WERI-Rb-1 (cell line): ENCODE measurements around the gene MICALL2.

ENCODE experiments used
- DNase-seq: peaks from one replicate; pipeline ENCODE4 v3.0.0-alpha.2; 2020
- H3K27ac ChIP-seq: fragments of 250-450 bp; sonication (Bioruptor Pico); 2 replicates; pipeline ENCODE4 v1.5.1; 2020; ENCODE audit warnings: mild to moderate bottlenecking, moderate library complexity
- H3K27me3 ChIP-seq: fragments of 250-450 bp; sonication (Bioruptor Pico); 2 replicates; pipeline ENCODE4 v1.5.1; 2021; ENCODE audit warnings: mild to moderate bottlenecking, low read depth, moderate library complexity; ENCODE audit not compliant: insufficient read depth, severe bottlenecking
- H3K36me3 ChIP-seq: fragments of 250-450 bp; sonication (Bioruptor Pico); 2 replicates; pipeline ENCODE4 v1.5.1; 2020; ENCODE audit warnings: mild to moderate bottlenecking, moderate library complexity
- H3K4me3 ChIP-seq: 2 replicates; pipeline ENCODE4 v1.5.1; 2011; ENCODE audit warnings: low read depth, mild to moderate bottlenecking, control low read depth, low read length
- H3K9me3 ChIP-seq: fragments of 250-450 bp; sonication (Bioruptor Pico); 2 replicates; pipeline ENCODE4 v1.5.1; 2021; ENCODE audit warnings: mild to moderate bottlenecking, moderate library complexity; ENCODE audit not compliant: severe bottlenecking
- TF ChIP-seq, protein P1 (sequence below): IDR thresholded peaks from 2 replicates; pipeline ENCODE4 v1.5.1; 2011; ENCODE audit warnings: low read depth, mild to moderate bottlenecking, control low read depth, inconsistent platforms, low read length

Gene MICALL2

DNA sequence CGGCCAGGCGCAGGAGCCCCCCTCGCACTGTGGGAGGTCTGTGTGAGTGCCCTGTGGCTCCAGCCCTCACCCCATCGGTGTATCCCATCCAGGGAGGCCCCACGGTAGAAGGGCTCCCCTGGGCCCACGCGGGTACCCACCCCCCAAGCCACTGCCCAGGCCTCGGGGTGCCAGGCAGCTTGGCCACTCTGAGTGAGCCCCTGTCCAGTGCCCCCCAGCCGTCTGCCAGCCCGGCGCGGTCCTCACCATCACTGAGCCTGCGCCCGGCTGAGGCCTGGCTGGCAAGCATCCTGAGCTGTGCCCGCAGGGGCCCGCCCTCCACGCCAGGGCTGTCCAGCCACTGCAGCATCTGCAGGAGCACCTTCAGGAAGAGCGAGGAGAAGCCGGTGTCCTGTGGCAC, 19.2 kb upstream of the MICALL2 start:
- H3K36me3 ChIP-seq = peaks cover 78% of the 10 kb centered on the region
- H3K27me3 ChIP-seq = no peaks in the 10 kb centered on the region
- TF ChIP-seq, protein P1, sequence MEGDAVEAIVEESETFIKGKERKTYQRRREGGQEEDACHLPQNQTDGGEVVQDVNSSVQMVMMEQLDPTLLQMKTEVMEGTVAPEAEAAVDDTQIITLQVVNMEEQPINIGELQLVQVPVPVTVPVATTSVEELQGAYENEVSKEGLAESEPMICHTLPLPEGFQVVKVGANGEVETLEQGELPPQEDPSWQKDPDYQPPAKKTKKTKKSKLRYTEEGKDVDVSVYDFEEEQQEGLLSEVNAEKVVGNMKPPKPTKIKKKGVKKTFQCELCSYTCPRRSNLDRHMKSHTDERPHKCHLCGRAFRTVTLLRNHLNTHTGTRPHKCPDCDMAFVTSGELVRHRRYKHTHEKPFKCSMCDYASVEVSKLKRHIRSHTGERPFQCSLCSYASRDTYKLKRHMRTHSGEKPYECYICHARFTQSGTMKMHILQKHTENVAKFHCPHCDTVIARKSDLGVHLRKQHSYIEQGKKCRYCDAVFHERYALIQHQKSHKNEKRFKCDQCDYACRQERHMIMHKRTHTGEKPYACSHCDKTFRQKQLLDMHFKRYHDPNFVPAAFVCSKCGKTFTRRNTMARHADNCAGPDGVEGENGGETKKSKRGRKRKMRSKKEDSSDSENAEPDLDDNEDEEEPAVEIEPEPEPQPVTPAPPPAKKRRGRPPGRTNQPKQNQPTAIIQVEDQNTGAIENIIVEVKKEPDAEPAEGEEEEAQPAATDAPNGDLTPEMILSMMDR = no peak
- no peak overlapping the region for H3K4me3 ChIP-seq
- no peak for DNase-seq
- no peaks in the 10 kb centered on the region for H3K9me3 ChIP-seq
- H3K27ac ChIP-seq = no peak overlapping the region

DNA sequence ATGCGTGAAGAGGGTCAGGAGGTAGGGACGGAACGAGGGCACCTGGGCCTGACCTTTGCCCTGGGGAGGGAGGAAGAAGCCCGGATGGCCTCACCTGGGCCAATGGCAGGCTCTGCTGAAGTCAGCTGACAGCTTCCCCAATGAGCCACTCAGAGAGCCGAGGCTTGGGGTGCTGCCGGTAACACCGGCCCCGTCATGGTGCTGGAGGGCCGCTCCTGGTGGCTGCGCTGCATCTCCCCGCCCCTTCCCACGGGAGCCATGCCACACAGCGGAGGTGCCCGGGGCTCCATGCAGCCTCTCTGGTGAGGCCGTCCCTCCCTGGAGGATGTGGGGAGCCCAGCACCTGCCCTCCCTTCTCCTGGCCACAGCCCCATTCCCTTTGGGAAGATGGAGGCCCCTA, 17.6 kb upstream of the MICALL2 start:
- H3K27ac ChIP-seq = no peak overlapping the region
- peaks cover 78% of the 10 kb centered on the region for H3K36me3 ChIP-seq
- H3K27me3 ChIP-seq = no peaks in the 10 kb centered on the region
- H3K4me3 ChIP-seq = no peak overlapping the region
- no peaks in the 10 kb centered on the region for H3K9me3 ChIP-seq
- TF ChIP-seq, protein P1 = no peak
- DNase-seq = no peak

DNA sequence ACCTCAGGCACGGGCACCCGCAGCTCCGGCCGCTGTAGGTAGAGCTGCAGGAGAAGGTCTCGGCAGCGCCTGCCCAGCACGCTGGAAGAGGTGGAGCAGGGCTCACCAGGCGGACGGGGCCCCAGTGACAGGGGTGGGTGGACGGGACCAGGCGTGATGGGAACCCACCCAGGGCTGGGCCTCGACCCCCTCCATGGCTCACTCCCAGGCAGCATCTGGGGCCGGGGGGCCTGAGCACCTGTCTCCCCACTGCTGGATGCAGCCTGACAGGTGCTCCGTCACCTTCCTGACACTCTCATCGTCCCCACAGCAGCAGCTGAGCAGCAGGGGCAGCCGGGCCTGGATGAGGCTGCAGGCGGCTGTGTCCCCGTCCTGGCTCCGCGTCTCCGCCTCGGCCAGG, 16.7 kb upstream of the MICALL2 start:
- Histone ChIP-seq H3K27ac (no peak overlapping the region), H3K36me3 (peaks cover 87% of the 10 kb centered on the region), H3K4me3 (no peak overlapping the region), H3K9me3 (no peaks in the 10 kb centered on the region), H3K27me3 (no peaks in the 10 kb centered on the region)
- no peak for DNase-seq
- TF ChIP-seq, protein P1 = no peak

DNA sequence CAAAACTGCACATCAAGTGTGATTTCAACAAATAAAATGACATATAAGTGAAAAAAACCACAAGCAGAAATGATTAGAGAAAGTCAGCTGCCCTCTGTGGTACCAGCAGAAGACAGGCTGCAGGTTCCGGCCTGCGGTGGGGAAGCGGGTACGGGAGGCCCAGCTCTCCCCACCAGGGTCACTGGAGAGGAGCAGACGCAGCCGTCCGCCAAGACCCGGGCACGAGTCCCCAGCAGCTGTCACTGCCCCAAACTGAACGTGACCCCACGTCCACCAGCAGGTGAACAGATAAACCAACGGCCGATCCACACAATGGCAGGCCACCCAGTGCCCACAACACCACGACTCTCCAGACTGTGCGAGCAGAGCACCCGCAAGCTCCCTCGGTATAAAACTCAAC, 16.1 kb upstream of the MICALL2 start:
- TF ChIP-seq, protein P1 = no peak
- no peak overlapping the region for H3K4me3 ChIP-seq
- no peak overlapping the region for H3K27ac ChIP-seq
- peaks cover 92% of the 10 kb centered on the region for H3K36me3 ChIP-seq
- H3K27me3 ChIP-seq = no peaks in the 10 kb centered on the region
- no peaks in the 10 kb centered on the region for H3K9me3 ChIP-seq
- no peak for DNase-seq

DNA sequence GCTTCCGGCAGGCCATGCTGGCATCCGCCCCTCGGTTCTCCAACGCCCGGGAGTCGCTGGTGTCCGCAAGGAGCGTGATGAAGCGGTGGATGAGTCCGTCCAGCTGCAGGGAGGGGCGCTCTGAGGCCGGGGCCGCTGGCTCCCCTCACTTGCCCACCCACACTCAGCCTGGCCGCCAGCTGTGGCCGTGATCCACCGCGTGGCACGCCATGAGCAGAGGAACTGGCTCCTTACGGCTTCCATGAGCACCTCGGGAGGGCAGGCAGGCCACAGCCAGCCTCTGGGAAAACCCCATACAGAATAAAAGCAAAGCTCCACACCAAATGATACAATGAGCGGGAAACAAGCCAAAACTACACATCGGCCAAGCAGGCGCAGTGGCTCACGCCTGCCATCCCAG, 15.5 kb upstream of the MICALL2 start:
- DNase-seq = no peak
- H3K27me3 ChIP-seq = no peaks in the 10 kb centered on the region
- no peak overlapping the region for H3K4me3 ChIP-seq
- TF ChIP-seq, protein P1 = no peak
- peaks cover 90% of the 10 kb centered on the region for H3K36me3 ChIP-seq
- H3K27ac ChIP-seq = no peak overlapping the region
- H3K9me3 ChIP-seq = no peaks in the 10 kb centered on the region

DNA sequence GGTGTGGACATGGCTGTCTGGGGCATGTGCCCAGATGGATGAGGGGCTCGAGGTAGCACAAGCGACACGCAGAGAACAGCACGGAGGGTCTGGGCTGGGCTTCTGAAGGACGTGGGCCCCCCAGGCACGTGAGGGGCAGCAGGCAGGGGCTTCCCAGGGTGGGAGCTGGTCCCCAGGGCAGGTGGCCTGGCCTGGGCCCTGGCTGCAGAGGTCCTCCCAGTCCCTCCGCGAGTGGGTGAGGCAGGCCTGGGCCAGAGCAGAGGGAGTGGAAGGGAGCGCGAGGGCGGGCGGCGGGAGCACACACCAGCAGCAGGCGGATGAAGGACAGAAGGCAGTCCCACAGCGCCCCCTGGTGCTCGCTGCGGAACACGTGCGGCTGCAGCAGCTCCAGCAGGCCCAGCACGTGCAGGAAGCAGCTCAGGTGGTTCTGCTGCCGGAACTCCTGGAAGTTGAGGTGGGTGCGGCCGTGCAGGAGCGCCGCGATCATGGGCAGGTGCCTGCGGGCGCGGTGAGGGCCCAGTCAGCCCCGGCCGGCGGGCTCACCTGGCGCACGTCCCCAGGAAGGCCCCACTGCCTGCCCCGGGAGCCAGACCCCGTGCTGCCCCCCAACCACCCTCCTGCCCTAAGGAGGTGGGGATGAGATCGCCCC, 14.7 kb upstream of the MICALL2 start:
- H3K4me3 ChIP-seq = no peak overlapping the region
- no peaks in the 10 kb centered on the region for H3K9me3 ChIP-seq
- H3K36me3 ChIP-seq = peaks cover 86% of the 10 kb centered on the region
- H3K27me3 ChIP-seq = no peaks in the 10 kb centered on the region
- H3K27ac ChIP-seq = peak overlapping the region; percentile 64
- DNase-seq = peak; percentile 89
- TF ChIP-seq, protein P1 = peak; percentile 99
